Mesendoderm (in vitro differentiated cells): ENCODE results near the gene SYNM.

Experiments
- DNase-seq: peaks from one replicate; pipeline ENCODE4 v3.0.0; 2013
- H2AK5ac ChIP-seq: 2 replicates; pipeline ENCODE4 v1.6.1; 2013; ENCODE audit warnings: low read length, inconsistent platforms
- H2BK120ac ChIP-seq: 2 replicates; pipeline ENCODE4 v1.6.1; 2013; ENCODE audit warnings: low read depth, mild to moderate bottlenecking, low read length, moderate library complexity, mixed read lengths
- H2BK15ac ChIP-seq: replicated peaks from 2 replicates; pipeline ENCODE4 v1.6.1; 2013; ENCODE audit warnings: low read depth, mild to moderate bottlenecking, moderate library complexity
- H2BK5ac ChIP-seq: 2 replicates; pipeline ENCODE4 v1.6.1; 2013; ENCODE audit warnings: low read length, inconsistent platforms
- H3K18ac ChIP-seq: 2 replicates; pipeline ENCODE4 v1.6.1; 2013; ENCODE audit warnings: mild to moderate bottlenecking, low read length, mixed read lengths
- H3K23ac ChIP-seq: one replicate; pipeline ENCODE4 v1.6.1; 2013; ENCODE audit warnings: low read length
- H3K27ac ChIP-seq: 2 replicates; pipeline ENCODE4 v1.5.1; 2013; ENCODE audit warnings: low read depth, mild to moderate bottlenecking, inconsistent platforms, low read length, moderate library complexity
- H3K27me3 ChIP-seq: 2 replicates; pipeline ENCODE4 v1.6.1; 2013; ENCODE audit warnings: low read length, control low read depth, mild to moderate bottlenecking, inconsistent platforms; ENCODE audit not compliant: insufficient read depth, poor library complexity
- H3K36me3 ChIP-seq: 2 replicates; pipeline ENCODE4 v1.6.1; 2013; ENCODE audit warnings: low read length, inconsistent platforms; ENCODE audit not compliant: control insufficient read depth, insufficient read depth
- H3K4ac ChIP-seq: one replicate; pipeline ENCODE4 v1.6.1; 2013; ENCODE audit warnings: low read depth, mild to moderate bottlenecking, low read length, moderate library complexity
- H3K4me1 ChIP-seq: 2 replicates; pipeline ENCODE4 v1.6.1; 2013; ENCODE audit warnings: low read depth, low read length, inconsistent platforms; ENCODE audit not compliant: control insufficient read depth
- H3K4me2 ChIP-seq: 2 replicates; pipeline ENCODE4 v1.6.1; 2013; ENCODE audit warnings: low read length
- H3K4me3 ChIP-seq: 2 replicates; pipeline ENCODE4 v1.5.1; 2013; ENCODE audit warnings: mild to moderate bottlenecking, low read length
- H3K56ac ChIP-seq: one replicate; pipeline ENCODE4 v1.6.1; 2013; ENCODE audit warnings: low read length
- H3K79me1 ChIP-seq: 2 replicates; pipeline ENCODE4 v1.6.1; 2013; ENCODE audit warnings: low read length, inconsistent platforms
- H3K79me2 ChIP-seq: 2 replicates; pipeline ENCODE4 v1.6.1; 2013; ENCODE audit warnings: mild to moderate bottlenecking, low read length; ENCODE audit not compliant: control insufficient read depth, insufficient read depth
- H3K9ac ChIP-seq: 2 replicates; pipeline ENCODE4 v1.6.1; 2013; ENCODE audit warnings: low read length, inconsistent platforms
- H4K5ac ChIP-seq: one replicate; pipeline ENCODE4 v1.6.1; 2013; ENCODE audit warnings: low read length
- H4K8ac ChIP-seq: one replicate; pipeline ENCODE4 v1.6.1; 2013; ENCODE audit warnings: low read depth, mild to moderate bottlenecking, control low read depth, low read length, moderate library complexity
- WGBS: extraction: QIAGEN DNeasy Blood & Tissue Kit; methylation state at CpG from one replicate; pipeline ENCODE4 v1.1.7; 2013; ENCODE audit warnings: low lambda C conversion rate, missing lambda C conversion rate; ENCODE audit not compliant: insufficient coverage; ENCODE audit errors: extremely low coverage; 5-methylcytosine and 5-hydroxymethylcytosine counted together

The SYNM gene

GRCh38 chr15:99153026-99153535 is 48.2 kb downstream of the SYNM start:
- Histone ChIP-seq H3K4ac (peak overlapping the region; percentile 63), H3K79me2 (no peaks in the 10 kb centered on the region), H3K27ac (peak overlapping the region; percentile 60), H3K27me3 (no peaks in the 10 kb centered on the region), H3K4me3 (no peak overlapping the region), H3K23ac (no peak overlapping the region), H4K5ac (no peak overlapping the region), H3K4me1 (peaks cover 8% of the 10 kb centered on the region), H3K36me3 (peaks cover 2% of the 10 kb centered on the region), H3K9ac (no peak overlapping the region), H3K4me2 (no peak overlapping the region), H4K8ac (no peak overlapping the region), H2BK5ac (peak overlapping the region; percentile 55), H3K79me1 (no peaks in the 10 kb centered on the region), H2BK120ac (no peak overlapping the region), H3K56ac (peak overlapping the region; percentile 49), H2BK15ac (no peak overlapping the region), H3K18ac (peak overlapping the region; percentile 68), H2AK5ac (no peak overlapping the region)
- DNase-seq = peak; percentile 83
- no CpG with 5 or more reads among the region's 6 CpGs for WGBS

- Histone ChIP-seq H3K56ac (no peak overlapping the region), H3K4me2 (no peak overlapping the region), H2BK5ac (no peak overlapping the region), H3K23ac (no peak overlapping the region), H3K27me3 (no peaks in the 10 kb centered on the region), H3K4me3 (no peak overlapping the region), H3K36me3 (no peaks in the 10 kb centered on the region), H4K8ac (no peak overlapping the region), H3K79me2 (no peaks in the 10 kb centered on the region), H4K5ac (no peak overlapping the region), H2BK15ac (no peak overlapping the region), H3K4ac (no peak overlapping the region), H3K18ac (no peak overlapping the region), H2BK120ac (no peak overlapping the region), H3K27ac (no peak overlapping the region), H3K4me1 (peaks cover 8% of the 10 kb centered on the region), H3K79me1 (no peaks in the 10 kb centered on the region), H3K9ac (no peak overlapping the region), H2AK5ac (no peak overlapping the region)
- no CpG with 5 or more reads among the region's 2 CpGs for whole genome bisulfite sequencing
- peak; percentile 81 for DNase-seq
These were observed 49.4 kb downstream of the SYNM start for GRCh38 chr15:99154271-99154670.

GRCh38 chr15:99155961-99156443 is 51.1 kb downstream of the SYNM start:
- Histone ChIP-seq H2BK5ac (no peak overlapping the region), H3K27me3 (no peaks in the 10 kb centered on the region), H3K18ac (peak overlapping the region; percentile 76), H3K4ac (peak overlapping the region; percentile 71), H2BK15ac (no peak overlapping the region), H3K4me1 (peaks cover 8% of the 10 kb centered on the region), H3K56ac (peak overlapping the region; percentile 28), H3K4me2 (no peak overlapping the region), H3K9ac (no peak overlapping the region), H3K23ac (no peak overlapping the region), H4K5ac (no peak overlapping the region), H3K36me3 (no peaks in the 10 kb centered on the region), H3K79me2 (no peaks in the 10 kb centered on the region), H3K79me1 (no peaks in the 10 kb centered on the region), H3K27ac (no peak overlapping the region), H3K4me3 (no peak overlapping the region), H2AK5ac (no peak overlapping the region), H4K8ac (peak overlapping the region; percentile 39), H2BK120ac (no peak overlapping the region)
- DNase-seq = peak; percentile 81
- WGBS = no CpG with 5 or more reads among the region's 9 CpGs

- Histone ChIP-seq H3K4me3 (no peak overlapping the region), H3K4ac (peak overlapping the region; percentile 57), H3K27me3 (no peaks in the 10 kb centered on the region), H2AK5ac (no peak overlapping the region), H3K18ac (no peak overlapping the region), H3K79me2 (no peaks in the 10 kb centered on the region), H3K56ac (no peak overlapping the region), H4K8ac (no peak overlapping the region), H3K23ac (no peak overlapping the region), H2BK5ac (no peak overlapping the region), H2BK120ac (no peak overlapping the region), H3K36me3 (no peaks in the 10 kb centered on the region), H3K4me1 (peaks cover 8% of the 10 kb centered on the region), H3K27ac (no peak overlapping the region), H3K79me1 (no peaks in the 10 kb centered on the region), H3K9ac (no peak overlapping the region), H2BK15ac (no peak overlapping the region), H3K4me2 (no peak overlapping the region), H4K5ac (no peak overlapping the region)
- WGBS = no CpG with 5 or more reads among the region's 3 CpGs
- DNase-seq = no peak
These were observed 52.6 kb downstream of the SYNM start for GRCh38 chr15:99157456-99157855.

GRCh38 chr15:99158626-99159412 is 53.9 kb downstream of the SYNM start:
- H3K27ac ChIP-seq = no peak overlapping the region
- no peaks in the 10 kb centered on the region for H3K36me3 ChIP-seq

More at GRCh38 chr15:99158626-99159412, 53.9 kb downstream of the SYNM start:
- H3K4me2 ChIP-seq = no peak overlapping the region
- no peak overlapping the region for H2AK5ac ChIP-seq
- no peak overlapping the region for H2BK5ac ChIP-seq
- no peak for DNase-seq
- no CpG with 5 or more reads among the region's 6 CpGs for WGBS
- H3K79me2 ChIP-seq = no peaks in the 10 kb centered on the region
- no peak overlapping the region for H2BK15ac ChIP-seq
- no peaks in the 10 kb centered on the region for H3K79me1 ChIP-seq
- no peak overlapping the region for H4K5ac ChIP-seq
- no peak overlapping the region for H3K4me3 ChIP-seq
- H3K56ac ChIP-seq = no peak overlapping the region
- no peak overlapping the region for H3K23ac ChIP-seq
- H3K4me1 ChIP-seq = peaks cover 4% of the 10 kb centered on the region
- H4K8ac ChIP-seq = no peak overlapping the region
- no peak overlapping the region for H3K18ac ChIP-seq
- no peaks in the 10 kb centered on the region for H3K27me3 ChIP-seq
- H3K4ac ChIP-seq = no peak overlapping the region
- H2BK120ac ChIP-seq = no peak overlapping the region
- no peak overlapping the region for H3K9ac ChIP-seq
